Measurements from ENCODE around the gene DPP4. TPM values are rescaled to one million over a fixed set of nuclear protein-coding genes. Genes with fewer than 3 reads are reported as not detected.

The DPP4 gene
- total and polyA plus RNA-seq, 2 donors from 2014 or later: 29.4 to 74.8 TPM

GRCh38 chr2:162013514-162014475 is 60.2 kb downstream of the DPP4 start:
- intact Hi-C loops (cut with DNase I): no loop called here
- no peak for TF ChIP-seq CTCF (IDR thresholded peaks at IDR 0.05; ENCODE audit: borderline replicate concordance, extremely low read depth, insufficient read depth)
- no peak for DNase-seq

GRCh38 chr2:162012565-162013058 is 61.4 kb downstream of the DPP4 start:
- no peak for TF ChIP-seq CTCF (IDR thresholded peaks at IDR 0.05; ENCODE audit: borderline replicate concordance, extremely low read depth, insufficient read depth)
- no peak for FAIRE-seq

More at GRCh38 chr2:162013514-162014475, 60.2 kb downstream of the DPP4 start:
- no peaks in the 10 kb centered on the region for H3K27me3 ChIP-seq (ENCODE audit: control insufficient read depth, insufficient read depth, low read length)
- FAIRE-seq: no peak
- no peaks in the 10 kb centered on the region for H3K36me3 ChIP-seq (ENCODE audit: control insufficient read depth in 2 of 3, insufficient read depth in 3 of 3, low read length in 3 of 3)
- H3K4me1 ChIP-seq (ENCODE audit: control insufficient read depth in 2 of 3, insufficient read depth in 2 of 3, low read depth in 1 of 3, low read length in 3 of 3): no peaks in the 10 kb centered on the region
- no peak overlapping the region for H3K9ac ChIP-seq (ENCODE audit: low read length in 3 of 3)
- no peak overlapping the region for H3K27ac ChIP-seq (ENCODE audit: low read depth in 2 of 2, low read length in 2 of 2)
- H3K9me3 ChIP-seq (ENCODE audit: control insufficient read depth in 2 of 3, insufficient read depth in 1 of 3, low read length in 3 of 3): no peaks in the 10 kb centered on the region
- no peak overlapping the region for H3K4me3 ChIP-seq (ENCODE audit: low read length in 3 of 3)

GRCh38 chr2:162011706-162012564 is 62.1 kb downstream of the DPP4 start:
- Histone ChIP-seq H3K27me3 (ENCODE audit: control insufficient read depth, insufficient read depth, low read length) (no peaks in the 10 kb centered on the region), H3K9me3 (ENCODE audit: control insufficient read depth in 2 of 3, insufficient read depth in 1 of 3, low read length in 3 of 3) (no peaks in the 10 kb centered on the region), H3K27ac (ENCODE audit: low read depth in 2 of 2, low read length in 2 of 2) (no peak overlapping the region), H3K4me3 (ENCODE audit: low read length in 3 of 3) (no peak overlapping the region), H3K4me1 (ENCODE audit: control insufficient read depth in 2 of 3, insufficient read depth in 2 of 3, low read depth in 1 of 3, low read length in 3 of 3) (no peaks in the 10 kb centered on the region), H3K9ac (ENCODE audit: low read length in 3 of 3) (no peak overlapping the region), H3K36me3 (ENCODE audit: control insufficient read depth in 2 of 3, insufficient read depth in 3 of 3, low read length in 3 of 3) (no peaks in the 10 kb centered on the region)
- DNase-seq (no peak), FAIRE-seq (no peak)
- no peak for TF ChIP-seq CTCF (IDR thresholded peaks at IDR 0.05; ENCODE audit: borderline replicate concordance, extremely low read depth, insufficient read depth)
- intact Hi-C loops (cut with DNase I): no loop called here

More at GRCh38 chr2:162012565-162013058, 61.4 kb downstream of the DPP4 start:
- no peak for DNase-seq
- H3K9me3 ChIP-seq (ENCODE audit: control insufficient read depth in 2 of 3, insufficient read depth in 1 of 3, low read length in 3 of 3): no peaks in the 10 kb centered on the region
- H3K9ac ChIP-seq (ENCODE audit: low read length in 3 of 3): no peak overlapping the region
- H3K27me3 ChIP-seq (ENCODE audit: control insufficient read depth, insufficient read depth, low read length): no peaks in the 10 kb centered on the region
- intact Hi-C loops (cut with DNase I): no loop called here
- no peak overlapping the region for H3K27ac ChIP-seq (ENCODE audit: low read depth in 2 of 2, low read length in 2 of 2)
- no peaks in the 10 kb centered on the region for H3K4me1 ChIP-seq (ENCODE audit: control insufficient read depth in 2 of 3, insufficient read depth in 2 of 3, low read depth in 1 of 3, low read length in 3 of 3)
- H3K36me3 ChIP-seq (ENCODE audit: control insufficient read depth in 2 of 3, insufficient read depth in 3 of 3, low read length in 3 of 3): no peaks in the 10 kb centered on the region
- H3K4me3 ChIP-seq (ENCODE audit: low read length in 3 of 3): no peak overlapping the region
